ENCODE data around the gene CCDC88B.

The CCDC88B gene

DNA sequence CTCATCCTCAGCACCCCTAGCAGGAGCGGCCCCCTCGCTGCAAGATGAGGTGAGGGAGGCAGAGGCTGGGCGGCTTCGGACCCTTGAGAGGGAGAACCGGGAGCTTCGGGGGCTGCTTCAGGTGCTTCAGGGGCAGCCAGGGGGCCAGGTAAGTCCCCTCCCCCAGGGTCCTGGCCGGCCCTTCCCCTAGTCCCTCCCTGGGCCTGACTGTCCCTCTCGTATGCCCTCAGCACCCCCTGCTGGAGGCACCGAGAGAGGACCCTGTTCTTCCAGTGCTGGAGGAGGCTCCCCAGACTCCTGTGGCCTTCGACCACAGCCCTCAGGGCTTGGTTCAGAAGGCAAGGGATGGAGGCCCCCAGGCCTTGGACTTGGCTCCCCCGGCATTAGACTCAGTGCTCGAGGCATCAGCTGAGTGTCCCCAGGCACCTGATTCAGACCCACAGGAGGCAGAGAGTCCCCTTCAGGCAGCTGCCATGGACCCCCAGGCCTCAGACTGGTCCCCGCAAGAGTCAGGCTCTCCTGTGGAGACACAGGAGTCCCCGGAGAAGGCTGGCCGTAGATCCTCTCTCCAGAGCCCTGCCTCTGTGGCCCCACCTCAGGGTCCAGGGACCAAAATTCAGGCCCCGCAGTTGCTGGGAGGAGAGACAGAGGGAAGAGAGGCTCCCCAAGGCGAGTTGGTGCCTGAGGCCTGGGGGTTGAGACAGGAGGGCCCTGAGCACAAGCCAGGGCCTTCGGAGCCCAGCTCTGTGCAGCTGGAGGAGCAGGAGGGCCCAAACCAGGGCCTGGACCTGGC, 4.0 kb downstream of the CCDC88B start:
- peak; percentile 20 to 72 for DNase-seq

DNA sequence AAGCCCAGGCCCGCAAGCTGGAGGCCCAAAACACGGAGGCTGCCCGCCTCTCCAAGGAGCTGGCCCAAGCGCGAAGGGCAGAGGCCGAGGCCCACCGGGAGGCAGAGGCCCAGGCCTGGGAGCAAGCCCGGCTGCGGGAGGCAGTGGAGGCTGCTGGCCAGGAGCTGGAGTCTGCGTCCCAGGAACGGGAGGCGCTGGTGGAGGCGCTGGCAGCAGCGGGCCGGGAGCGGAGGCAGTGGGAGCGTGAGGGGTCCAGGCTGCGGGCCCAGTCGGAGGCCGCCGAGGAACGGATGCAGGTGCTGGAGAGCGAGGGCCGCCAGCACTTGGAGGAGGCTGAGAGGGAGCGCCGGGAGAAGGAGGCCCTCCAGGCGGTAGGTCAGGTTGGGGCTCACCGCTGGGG, 4.8 kb downstream of the CCDC88B start:
- no peak for DNase-seq

DNA sequence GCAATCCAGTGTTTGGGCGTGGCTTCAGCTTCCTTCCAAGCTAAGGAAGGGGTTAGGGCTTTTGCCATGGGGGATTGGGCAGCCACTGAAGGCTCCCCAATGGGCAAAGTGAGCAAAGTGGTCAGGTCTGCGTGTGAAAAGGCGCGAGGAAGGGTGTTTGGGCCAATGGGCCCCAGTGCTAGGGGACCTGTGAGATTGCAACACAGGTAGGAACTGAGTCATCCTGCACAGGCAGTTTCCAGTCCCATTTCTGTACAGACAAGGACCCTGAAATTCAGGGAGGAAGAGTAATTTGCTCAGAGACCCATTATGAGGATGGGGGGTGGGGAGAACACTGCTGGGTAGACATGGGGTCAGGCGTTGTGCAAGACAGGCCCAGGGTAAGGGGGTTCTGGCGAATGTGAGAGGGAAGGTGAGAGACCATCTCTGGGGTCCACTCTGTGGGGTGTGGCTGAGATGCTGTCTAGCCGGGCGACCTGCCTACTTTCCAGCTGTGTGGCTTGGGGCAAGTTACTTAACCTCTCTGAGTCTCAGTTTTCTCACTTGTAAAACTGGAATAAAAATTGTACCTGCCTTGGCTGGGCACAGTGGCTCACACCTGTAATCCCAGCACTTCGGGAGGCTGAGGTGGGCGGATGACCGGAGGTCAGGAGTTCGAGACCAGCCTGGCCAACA, 7.3 kb downstream of the CCDC88B start:
- no peak for DNase-seq

DNA sequence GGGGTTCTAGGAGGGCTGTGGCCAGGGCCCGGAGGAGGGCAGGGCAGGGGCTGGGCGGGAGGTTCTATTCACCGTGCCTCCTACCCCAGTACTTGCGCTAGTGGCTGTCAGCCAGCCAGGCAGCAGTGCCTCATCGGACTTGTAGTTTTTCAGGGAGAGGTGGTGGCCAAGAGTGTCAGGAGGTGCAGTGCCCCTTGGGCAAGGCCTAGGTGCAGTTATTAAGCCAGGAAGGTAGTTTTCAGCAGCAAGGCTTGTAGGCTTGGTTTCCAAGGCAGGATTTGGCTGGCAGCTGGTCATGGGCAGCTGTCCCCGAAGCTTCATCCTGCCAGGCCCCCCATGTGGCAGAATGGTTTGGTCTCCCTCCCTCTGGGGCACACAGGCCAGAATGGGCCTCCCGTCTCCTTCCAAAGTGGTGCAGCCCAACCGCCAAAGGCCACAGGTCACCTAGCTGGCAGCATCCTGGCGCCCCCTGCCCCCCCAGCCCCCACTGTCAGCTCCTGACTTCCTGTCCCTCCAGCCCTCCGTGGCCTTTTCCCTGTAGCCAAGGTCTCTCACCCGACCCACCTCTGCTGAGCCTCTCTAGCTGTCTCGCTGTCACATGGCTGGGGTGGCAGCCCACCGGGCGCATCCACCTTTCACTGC, 8.5 kb downstream of the CCDC88B start:
- DNase-seq, result peak in 1 of 2 experiments; percentile 53

DNA sequence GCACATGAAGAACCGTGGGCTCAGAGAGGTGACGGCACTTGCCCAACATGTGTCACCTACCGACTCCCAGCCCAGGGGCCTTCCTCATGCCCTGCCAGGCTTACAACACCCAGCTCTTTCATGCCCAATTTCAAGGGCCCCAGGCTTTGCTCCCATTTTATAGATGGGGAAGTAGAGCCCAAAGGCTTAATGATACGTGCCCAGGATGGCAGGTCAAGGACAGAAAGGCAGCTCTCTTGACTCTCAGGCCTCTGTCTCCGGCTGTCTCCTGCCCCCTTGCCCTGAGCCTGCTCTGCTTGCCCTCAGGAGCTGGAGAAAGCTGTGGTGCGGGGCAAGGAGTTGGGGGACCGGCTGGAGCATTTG, 9.0 kb downstream of the CCDC88B start:
- no peak for DNase-seq

DNA sequence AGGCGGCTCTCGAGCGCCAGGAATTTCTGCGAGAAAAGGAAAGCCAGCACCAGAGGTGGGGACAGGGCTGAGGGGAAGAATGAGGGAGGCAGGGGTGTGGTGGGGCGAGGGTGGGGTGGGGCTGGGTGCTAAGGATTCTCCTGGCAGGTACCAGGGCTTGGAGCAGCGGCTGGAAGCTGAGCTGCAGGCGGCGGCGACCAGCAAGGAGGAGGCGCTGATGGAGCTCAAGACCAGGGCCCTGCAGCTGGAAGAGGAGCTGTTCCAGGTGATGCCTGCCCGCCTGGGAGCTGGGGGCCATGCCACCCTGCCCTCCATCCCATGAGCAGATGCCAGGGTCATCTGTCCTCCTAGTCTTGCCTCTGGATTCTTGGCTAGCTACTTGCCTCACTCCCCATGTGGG, 9.4 kb downstream of the CCDC88B start:
- no peak for DNase-seq

DNA sequence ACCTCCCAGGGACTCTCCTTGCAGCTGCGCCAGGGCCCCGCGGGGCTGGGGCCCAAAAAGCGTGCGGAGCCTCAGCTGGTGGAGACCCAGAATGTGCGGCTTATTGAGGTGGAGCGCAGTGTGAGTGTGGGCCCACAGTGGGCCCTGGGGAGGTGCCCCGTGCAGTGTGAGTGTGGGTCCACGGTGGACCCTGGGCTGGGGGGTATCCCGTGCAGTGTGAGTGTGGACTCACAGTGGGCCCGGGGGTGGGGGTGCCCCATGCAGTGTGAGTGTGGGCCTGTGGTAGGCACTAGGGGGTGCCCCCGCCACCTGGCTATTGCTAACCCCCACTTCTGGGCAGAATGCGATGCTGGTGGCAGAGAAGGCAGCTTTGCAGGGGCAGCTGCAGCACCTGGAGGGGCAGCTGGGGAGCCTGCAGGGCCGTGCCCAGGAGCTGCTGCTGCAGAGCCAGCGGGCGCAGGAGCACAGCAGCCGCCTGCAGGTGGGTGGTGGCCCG, 11.2 kb downstream of the CCDC88B start:
- no peak for DNase-seq

DNA sequence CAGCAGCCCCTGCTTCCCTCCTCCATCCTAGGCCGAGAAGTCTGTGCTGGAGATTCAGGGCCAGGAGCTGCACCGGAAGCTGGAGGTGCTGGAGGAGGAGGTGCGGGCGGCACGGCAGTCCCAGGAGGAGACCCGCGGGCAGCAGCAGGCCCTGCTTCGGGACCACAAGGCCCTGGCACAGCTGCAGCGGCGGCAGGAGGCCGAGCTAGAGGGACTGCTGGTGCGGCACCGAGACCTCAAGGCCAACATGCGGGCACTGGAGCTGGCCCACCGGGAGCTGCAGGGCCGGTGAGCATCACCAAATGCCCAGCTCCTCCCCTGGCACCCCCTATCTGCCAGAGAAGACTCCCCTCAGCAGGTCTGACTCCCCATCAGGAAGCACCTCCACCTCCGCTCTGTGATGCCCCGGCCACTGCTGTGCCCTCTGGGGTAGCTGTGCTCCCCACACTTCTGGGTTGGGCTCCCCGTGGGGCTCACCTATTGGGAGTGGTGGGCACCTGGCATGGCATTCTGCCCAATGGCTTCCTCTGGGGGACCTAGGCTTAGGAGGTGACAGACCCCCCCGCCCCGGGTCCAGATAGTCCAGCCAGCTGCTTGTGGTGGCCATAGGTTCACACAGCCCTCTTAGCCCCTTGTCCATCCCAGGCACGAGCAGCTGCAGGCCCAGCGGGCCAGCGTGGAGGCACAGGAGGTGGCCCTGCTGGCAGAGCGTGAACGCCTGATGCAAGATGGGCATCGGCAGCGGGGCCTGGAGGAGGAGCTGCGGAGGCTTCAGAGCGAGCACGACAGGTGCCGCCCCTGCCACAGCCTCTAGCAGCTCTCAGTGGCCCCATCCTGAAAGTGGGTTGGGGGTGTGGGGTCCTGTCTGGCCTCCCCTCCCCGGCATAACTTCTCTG, 12.3 kb downstream of the CCDC88B start:
- no peak for DNase-seq

DNA sequence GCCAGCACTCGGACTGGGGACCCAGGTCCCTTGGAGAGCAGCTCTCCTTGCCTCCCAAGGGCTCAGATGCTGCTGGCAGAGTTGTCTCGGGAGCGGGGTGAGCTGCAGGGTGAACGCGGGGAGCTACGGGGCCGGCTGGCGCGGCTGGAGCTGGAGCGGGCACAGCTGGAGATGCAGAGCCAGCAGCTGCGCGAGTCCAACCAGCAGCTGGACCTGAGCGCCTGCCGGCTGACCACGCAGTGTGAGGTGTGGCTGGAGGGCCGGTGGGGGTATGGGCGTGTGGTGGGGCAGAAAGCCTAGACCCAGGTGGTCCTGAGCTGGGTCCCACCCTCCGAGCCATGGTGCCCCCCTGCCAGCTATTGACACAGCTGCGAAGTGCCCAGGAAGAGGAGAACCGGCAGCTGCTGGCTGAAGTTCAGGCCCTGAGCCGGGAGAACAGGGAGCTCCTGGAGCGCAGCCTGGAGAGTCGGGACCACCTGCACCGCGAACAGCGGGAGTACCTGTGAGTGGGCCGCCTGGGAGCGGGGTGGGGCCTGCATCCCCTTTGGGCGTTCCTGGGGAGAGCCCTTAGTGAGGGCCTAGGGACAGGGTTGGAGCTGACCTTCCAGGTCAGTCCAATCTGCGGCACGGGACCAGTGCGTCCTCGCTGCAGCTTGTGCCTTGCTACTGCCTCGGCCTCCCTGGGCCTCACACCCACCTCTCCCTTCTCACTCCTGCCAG, 13.2 kb downstream of the CCDC88B start:
- DNase-seq, result no peak

DNA sequence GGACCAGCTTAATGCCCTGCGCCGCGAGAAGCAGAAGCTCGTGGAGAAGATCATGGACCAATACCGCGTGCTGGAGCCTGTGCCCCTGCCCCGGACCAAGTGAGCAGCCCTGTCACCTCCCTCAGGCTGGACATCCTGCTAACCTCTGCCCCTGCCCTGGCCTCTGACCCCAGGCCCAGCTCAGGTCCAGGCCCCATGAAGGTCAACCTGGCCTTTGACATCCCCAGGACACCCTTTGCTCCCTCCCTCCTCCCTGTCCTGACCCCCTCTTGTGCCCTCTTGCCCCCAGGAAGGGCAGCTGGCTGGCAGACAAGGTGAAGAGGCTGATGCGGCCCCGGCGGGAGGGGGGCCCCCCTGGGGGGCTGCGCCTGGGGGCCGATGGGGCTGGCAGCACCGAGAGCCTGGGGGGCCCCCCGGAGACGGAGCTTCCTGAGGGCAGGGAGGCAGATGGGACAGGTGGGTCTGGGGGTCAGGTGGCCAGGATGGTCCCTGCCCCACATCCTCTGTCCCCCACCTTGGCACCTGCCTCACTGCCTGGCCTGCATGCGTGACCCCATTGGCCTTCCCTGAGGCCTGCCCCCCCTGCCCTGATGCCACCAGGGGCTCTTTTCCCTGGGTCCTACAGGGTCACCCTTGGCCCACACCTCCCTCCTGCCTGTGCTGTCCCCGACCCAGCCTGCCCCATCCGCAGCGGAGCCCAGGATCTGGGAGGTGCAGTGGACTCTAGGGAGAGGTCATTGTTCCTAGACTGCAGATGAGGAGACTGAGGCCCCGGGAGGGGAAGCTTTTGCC, 13.9 kb downstream of the CCDC88B start:
- no peak for DNase-seq

DNA sequence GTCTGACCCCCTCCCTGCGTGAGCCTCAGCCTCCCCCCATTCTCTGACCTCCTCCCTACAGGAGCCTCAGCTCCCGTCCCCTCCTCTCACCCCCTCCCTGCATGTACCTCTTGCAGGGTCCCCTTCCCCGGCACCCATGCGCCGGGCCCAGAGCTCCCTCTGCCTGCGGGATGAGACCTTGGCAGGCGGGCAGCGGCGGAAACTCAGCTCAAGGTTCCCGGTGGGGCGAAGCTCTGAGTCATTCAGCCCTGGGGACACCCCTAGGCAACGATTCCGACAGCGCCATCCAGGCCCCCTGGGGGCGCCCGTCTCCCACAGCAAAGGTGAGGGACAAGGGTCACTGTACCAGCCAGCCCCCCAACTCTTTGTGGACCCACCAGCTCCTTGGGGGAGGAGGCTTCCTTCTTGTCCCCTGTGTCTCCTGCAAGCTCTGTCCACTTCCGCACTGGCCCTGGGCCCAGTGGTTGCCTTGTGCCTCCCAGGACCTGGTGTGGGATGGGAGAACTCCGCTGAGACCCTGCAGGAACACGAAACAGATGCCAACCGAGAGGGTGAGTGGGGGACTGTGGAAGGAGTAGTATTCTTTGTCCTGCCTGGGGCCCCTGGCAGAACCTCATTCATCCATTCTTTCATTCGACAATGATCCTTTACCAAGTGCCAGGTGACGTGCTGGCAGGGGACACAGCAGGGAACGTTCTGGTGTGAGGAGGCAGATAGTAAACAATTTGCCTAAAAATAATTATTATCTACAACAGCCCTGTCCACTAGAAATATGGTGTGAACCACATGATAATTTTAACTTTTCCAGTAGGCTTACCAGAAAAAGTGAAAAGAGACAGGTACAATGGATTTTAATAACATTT, 15.3 kb downstream of the CCDC88B start:
- peak; percentile 62 to 92 for DNase-seq

DNA sequence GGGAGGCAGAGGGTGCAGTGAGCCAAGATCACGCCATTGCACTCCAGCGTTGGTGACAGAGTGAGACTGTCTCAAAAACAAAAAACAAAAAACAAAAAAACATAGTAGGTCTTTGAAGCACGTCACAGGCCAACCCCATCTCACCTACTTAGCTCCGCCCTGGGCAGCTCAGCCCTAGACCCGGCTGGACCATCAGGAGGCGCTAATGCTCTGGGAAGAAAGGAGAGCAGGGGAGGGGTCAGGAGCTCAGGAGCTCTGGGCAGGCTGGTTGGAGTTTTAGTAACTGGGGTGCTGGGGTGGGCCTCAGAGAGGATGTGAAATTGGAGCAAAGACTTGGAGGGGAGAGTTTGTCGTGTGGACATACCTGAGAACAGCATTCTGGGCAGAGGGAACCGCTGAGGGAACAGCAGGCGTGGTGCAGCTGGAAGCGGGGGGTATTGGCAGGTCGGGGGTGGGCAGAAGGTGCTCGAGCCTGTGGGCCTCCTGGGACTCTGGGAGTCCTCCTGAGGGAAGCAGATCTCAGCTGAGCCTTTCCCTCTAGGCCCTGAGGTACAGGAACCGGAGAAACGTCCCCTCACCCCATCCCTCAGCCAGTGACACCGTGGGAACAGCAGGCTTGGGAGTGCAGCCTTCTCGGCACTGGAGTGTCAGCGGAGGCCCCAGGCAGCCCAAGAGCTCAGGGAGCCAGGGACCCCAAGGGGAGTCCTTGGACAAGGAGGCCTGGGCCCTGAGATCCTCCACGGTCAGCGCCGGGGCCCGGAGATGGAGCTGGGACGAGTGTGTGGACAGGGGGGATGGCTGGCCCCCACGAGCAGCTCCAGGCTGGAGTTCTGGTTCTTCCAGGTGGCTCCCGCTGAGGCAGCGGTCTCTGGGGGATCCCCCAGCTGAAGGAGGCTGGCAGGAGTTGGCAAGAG, 16.8 kb downstream of the CCDC88B start:
- peak; percentile 67 to 83 for DNase-seq

DNA sequence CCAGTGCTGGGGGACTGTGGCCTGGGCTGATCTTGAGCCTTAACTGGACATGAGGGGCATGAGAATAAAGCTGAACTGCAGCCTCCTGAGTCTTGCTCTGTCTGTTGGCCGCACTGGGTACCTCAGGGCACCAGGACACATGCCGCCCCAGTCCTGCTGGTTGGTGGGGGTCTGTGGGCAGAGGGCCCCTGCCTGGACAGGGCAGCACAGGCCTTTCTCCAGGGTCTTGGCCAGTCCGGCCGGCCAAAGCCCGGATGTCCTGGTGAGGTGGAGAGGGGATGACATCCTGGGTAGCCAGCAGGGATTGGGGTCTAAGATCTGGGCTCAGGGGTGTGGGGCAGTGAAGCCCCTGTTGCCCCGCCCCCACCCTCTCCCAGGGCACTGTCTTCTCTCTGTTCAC, 17.4 kb downstream of the CCDC88B start:
- no peak for DNase-seq

DNA sequence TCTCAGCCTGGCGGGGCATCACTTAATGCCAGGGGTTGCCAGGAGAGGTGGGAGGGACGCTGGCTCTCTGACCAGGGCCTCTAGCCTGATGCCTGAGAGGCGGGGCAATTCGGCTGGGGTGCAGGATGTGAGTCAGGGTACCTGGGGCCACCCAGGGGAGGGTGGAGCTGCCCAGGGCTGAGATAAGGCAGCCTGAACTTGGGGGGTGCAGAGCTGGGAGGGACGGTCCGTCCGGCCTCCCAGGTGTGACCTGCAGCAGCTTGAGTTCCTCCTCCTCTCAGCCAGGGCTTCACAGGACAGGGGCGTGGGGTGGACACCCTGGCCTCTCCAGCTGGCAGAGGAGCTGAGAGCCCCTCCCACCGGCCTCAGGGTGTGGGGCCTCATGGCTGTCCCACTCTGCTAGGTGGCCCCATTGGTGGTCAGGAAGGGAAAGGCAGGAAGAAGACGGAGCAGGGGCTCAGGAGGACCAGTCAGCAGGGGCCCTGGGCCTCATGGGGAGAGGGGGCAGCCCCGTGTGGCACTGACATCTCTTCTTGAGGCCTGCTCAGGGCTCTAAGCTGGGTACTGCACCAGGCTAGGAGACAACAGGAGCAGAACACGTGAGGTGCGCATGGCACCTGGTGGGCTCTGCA, 18.0 kb downstream of the CCDC88B start:
- DNase-seq, result no peak

DNA sequence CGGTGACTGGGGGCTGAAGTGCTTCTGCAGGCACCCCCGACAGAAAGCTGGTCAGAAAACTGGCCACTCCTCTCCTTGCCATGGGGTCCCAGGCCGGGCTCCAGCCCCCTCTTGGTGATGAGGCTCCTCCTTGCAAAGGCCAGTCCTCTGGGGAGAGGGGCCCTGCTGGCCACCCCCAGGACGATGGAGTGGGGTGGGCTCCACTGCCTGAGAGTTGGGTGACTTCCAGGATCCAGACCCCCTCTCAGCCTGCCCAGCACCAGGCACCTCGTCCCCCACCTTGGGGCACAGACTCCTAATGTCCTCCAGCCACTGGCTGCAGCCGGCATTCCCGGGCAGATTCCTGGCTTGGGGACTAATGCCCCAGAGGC, 18.5 kb downstream of the CCDC88B start:
- no peak for DNase-seq

DNA sequence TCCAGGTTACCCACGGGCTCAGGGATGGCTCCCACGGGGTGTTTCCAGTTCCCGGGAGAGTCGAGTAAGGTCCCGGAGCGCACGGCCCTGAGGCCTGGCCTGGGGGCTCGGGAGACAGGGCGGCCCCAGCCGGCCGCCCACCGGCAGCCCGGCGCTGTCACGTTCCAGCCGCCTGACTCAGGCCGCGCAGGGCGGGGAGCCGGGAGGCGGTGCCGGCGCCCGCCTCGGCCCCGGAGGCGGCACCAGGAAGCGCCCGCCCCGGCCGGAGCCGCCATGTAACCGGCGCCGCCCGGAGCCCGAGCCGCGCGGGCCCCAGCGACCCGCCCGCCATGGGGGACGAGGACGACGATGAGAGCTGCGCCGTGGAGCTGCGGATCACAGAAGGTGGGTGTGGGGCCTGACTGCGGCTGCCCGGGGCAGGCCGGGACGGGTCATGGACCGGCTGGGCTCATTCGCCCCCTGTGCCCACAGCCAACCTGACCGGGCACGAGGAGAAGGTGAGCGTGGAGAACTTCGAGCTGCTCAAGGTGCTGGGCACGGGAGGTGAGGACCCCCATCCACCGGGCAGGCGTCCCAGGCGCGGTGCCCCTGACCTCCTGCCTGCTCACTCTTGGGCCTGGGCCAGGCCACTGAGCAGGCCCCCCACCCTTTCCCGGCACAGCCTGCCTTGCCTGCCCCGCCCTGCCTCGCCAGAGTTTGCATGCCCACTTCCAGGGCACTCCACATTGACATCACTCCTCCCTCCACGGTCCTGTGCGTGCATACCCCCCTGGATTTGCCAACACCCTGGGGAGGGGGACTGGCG, 19.1 kb downstream of the CCDC88B start, which contains the start of gene RPS6KA4:
RPS6KA4 (plus strand) TSS at position 256 of the 805 bp plus-strand sequence; CDS start at position 330, 74 bp downstream.
- DNase-seq, result peak in 1 of 2 experiments; percentile 97

DNA sequence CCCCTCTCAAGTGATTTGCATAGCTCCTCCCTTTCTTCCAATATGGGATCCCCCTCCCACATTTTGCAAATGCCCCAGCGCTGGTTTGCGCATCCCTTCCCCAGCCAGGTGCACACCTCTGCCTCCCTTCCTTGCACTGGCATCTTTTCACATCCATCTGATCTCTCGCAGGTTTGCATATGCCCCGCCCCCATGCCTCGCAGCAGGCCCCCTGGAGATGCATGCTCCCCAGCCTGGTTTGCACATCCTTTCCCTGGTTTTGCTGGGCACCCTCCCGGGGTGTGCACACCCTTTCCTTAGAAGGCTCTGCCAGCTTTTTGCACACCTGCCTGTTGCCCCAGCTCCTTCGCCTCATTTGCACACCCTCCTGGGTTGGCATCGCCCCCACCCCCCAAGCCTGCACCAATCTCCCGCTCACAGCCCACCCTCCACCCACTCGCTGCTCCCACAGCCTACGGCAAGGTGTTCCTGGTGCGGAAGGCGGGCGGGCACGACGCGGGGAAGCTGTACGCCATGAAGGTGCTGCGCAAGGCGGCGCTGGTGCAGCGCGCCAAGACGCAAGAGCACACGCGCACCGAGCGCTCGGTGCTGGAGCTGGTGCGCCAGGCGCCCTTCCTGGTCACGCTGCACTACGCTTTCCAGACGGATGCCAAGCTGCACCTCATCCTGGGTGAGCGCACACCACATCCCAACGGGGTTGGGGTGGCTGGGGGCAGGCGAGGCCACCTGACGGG, 19.9 kb downstream of the CCDC88B start:
- DNase-seq, result peak; percentile 87 to 97
